H1 (cell line): ENCODE measurements around the gene CLN3. TPM values are rescaled to one million over a fixed set of nuclear protein-coding genes. Genes with fewer than 3 reads are reported as not detected.

ENCODE experiments used
- CTCF ChIA-PET: fragments of 300-600 bp; sonication (Branson Sonifier 250); formaldehyde crosslinking; loops from one replicate; lab custom pipeline; 2021; ENCODE audit not compliant: partially characterized antibody; lab: Charles Lee
- POLR2A ChIA-PET: fragments of 300-600 bp; sonication (Branson Sonifier 250); formaldehyde crosslinking; loops from one replicate; lab custom pipeline; 2021; ENCODE audit warnings: inconsistent platforms; ENCODE audit not compliant: partially characterized antibody; lab: Charles Lee
- DNase-seq, 2 experiments: peaks; one replicate each; pipeline versions ENCODE4 v3.0.0 to v3.0.0-alpha.2; 2010 to 2022; ENCODE audit warnings: low spot score in 2 of 2, low read depth in 1 of 2, mixed read lengths in 1 of 2
- FAIRE-seq: peaks from 2 replicates; lab custom pipeline; 2011; peaks lifted over from hg19 to GRCh38; lab: Jason Lieb, UNC
- H2AFZ ChIP-seq: 2 replicates; pipeline ENCODE4 v1.8.1; 2012; ENCODE audit warnings: low read length, inconsistent platforms
- H2AK5ac ChIP-seq: 2 replicates; pipeline ENCODE4 v1.6.1; 2013; ENCODE audit warnings: low read depth, low read length
- H2BK120ac ChIP-seq: replicated peaks from 2 replicates; pipeline ENCODE3; 2013; ENCODE audit warnings: low read depth, low read length, inconsistent platforms
- H2BK12ac ChIP-seq: 2 replicates; pipeline ENCODE4 v1.6.1; 2013; ENCODE audit warnings: low read depth, low read length
- H2BK15ac ChIP-seq: 2 replicates; pipeline ENCODE4 v1.6.1; 2013; ENCODE audit warnings: low read length
- H2BK20ac ChIP-seq: 2 replicates; pipeline ENCODE4 v1.6.1; 2013; ENCODE audit warnings: low read length
- H2BK5ac ChIP-seq: 2 replicates; pipeline ENCODE4 v1.6.1; 2013; ENCODE audit warnings: low read depth, low read length
- H3K14ac ChIP-seq: 2 replicates; pipeline ENCODE4 v1.6.1; 2013; ENCODE audit warnings: inconsistent platforms; ENCODE audit not compliant: insufficient read length
- H3K18ac ChIP-seq: 2 replicates; pipeline ENCODE4 v1.6.1; 2013; ENCODE audit warnings: low read length; ENCODE audit errors: extremely low read depth
- H3K23ac ChIP-seq: 2 replicates; pipeline ENCODE4 v1.6.1; 2013; ENCODE audit warnings: inconsistent platforms; ENCODE audit not compliant: insufficient read length
- H3K23me2 ChIP-seq: 2 replicates; pipeline ENCODE4 v1.6.1; 2013; ENCODE audit warnings: low read depth, low read length
- H3K27ac ChIP-seq: 2 replicates; pipeline ENCODE4 v1.6.1; 2011; ENCODE audit warnings: low read depth, low read length, inconsistent platforms
- H3K27me3 ChIP-seq, 4 experiments: replicated peaks in 1 of 4; 1 replicate in 1 of 4; 2 replicates in 3 of 4; pipeline versions ENCODE4 v1.6.1 to v1.8.1; 2011 to 2013; ENCODE audit warnings: low read length in 3 of 4, mild to moderate bottlenecking in 3 of 4, inconsistent platforms in 2 of 4, mixed read lengths in 2 of 4, moderate library complexity in 1 of 4; ENCODE audit not compliant: control insufficient read depth in 3 of 4, insufficient read depth in 3 of 4; ENCODE audit errors: extremely low read depth in 1 of 4
- H3K36me3 ChIP-seq, 4 experiments: 2 replicates each; pipeline versions ENCODE4 v1.6.1 to v1.8.1; 2011 to 2013; ENCODE audit warnings: mild to moderate bottlenecking in 4 of 4, low read length in 3 of 4, moderate library complexity in 2 of 4, control low read depth in 1 of 4, inconsistent platforms in 1 of 4; ENCODE audit not compliant: insufficient read depth in 4 of 4, control insufficient read depth in 2 of 4
- H3K4ac ChIP-seq: replicated peaks from 2 replicates; pipeline ENCODE3; 2013; ENCODE audit warnings: low read length, low read depth, mixed read lengths, inconsistent platforms; ENCODE audit not compliant: insufficient read length
- H3K4me1 ChIP-seq, 4 experiments: replicated peaks in 1 of 4; 1 replicate in 1 of 4; 2 replicates in 3 of 4; pipeline versions ENCODE4 v1.6.1 to v1.8.1; 2011 to 2013; ENCODE audit warnings: low read length in 3 of 4, inconsistent platforms in 2 of 4, mixed read lengths in 1 of 4; ENCODE audit not compliant: insufficient read depth in 4 of 4, control insufficient read depth in 3 of 4
- H3K4me2 ChIP-seq, 2 experiments: 2 replicates each; pipeline versions ENCODE4 v1.6.1 to v1.8.1; 2011 to 2013; ENCODE audit warnings: low read depth in 2 of 2, low read length in 2 of 2, control low read depth in 1 of 2, inconsistent platforms in 1 of 2, mild to moderate bottlenecking in 1 of 2; ENCODE audit not compliant: insufficient read depth in 1 of 2
- H3K4me3 ChIP-seq, 4 experiments: fragments of 200-600, 300-600 bp in 1 of 4; sonication (generic), shearing (Covaris generic), sonication (Bioruptor Twin) in 1 of 4; 2 replicates each; pipeline versions ENCODE4 v1.5.1 to v1.8.1; 2011 to 2016; ENCODE audit warnings: low read length in 4 of 4, low read depth in 3 of 4, control low read depth in 2 of 4, inconsistent platforms in 2 of 4, mild to moderate bottlenecking in 2 of 4, mixed read lengths in 1 of 4, moderate library complexity in 1 of 4; ENCODE audit not compliant: insufficient read depth in 2 of 4; ENCODE audit errors: extremely low read depth in 1 of 4
- H3K56ac ChIP-seq: replicated peaks from 2 replicates; pipeline ENCODE3; 2013; ENCODE audit warnings: low read depth, mild to moderate bottlenecking, mixed read lengths, low read length, inconsistent platforms; ENCODE audit not compliant: insufficient read length
- H3K79me1 ChIP-seq: 2 replicates; pipeline ENCODE4 v1.6.1; 2013; ENCODE audit warnings: low read depth, low read length, control low read depth
- H3K79me2 ChIP-seq, 2 experiments: 2 replicates each; pipeline versions ENCODE4 v1.6.1 to v1.8.1; 2012 to 2013; ENCODE audit warnings: low read length in 2 of 2, mild to moderate bottlenecking in 2 of 2, inconsistent platforms in 1 of 2; ENCODE audit not compliant: insufficient read depth in 2 of 2, control insufficient read depth in 1 of 2
- H3K9ac ChIP-seq, 4 experiments: replicated peaks in 1 of 4; 1 replicate in 1 of 4; 2 replicates in 3 of 4; pipeline versions ENCODE4 v1.6.1 to v1.8.1; 2011 to 2013; ENCODE audit warnings: low read depth in 3 of 4, low read length in 3 of 4, control low read depth in 2 of 4, mild to moderate bottlenecking in 2 of 4, moderate library complexity in 2 of 4, inconsistent platforms in 1 of 4; ENCODE audit errors: extremely low read depth in 1 of 4
- H3K9me3 ChIP-seq, 2 experiments: 2 replicates each; pipeline versions ENCODE4 v1.6.1 to v1.8.1; 2012 to 2013; ENCODE audit warnings: mild to moderate bottlenecking in 2 of 2, moderate library complexity in 2 of 2, control low read depth in 1 of 2, inconsistent platforms in 1 of 2, low read depth in 1 of 2, low read length in 1 of 2, mixed read lengths in 1 of 2; ENCODE audit not compliant: insufficient read depth in 2 of 2
- H4K20me1 ChIP-seq, 2 experiments: replicated peaks in 1 of 2; 2 replicates each; pipeline versions ENCODE3 to v1.8.1; 2011 to 2013; ENCODE audit warnings: inconsistent platforms in 2 of 2, low read length in 2 of 2, mild to moderate bottlenecking in 1 of 2; ENCODE audit not compliant: insufficient read depth in 2 of 2, control insufficient read depth in 1 of 2
- H4K5ac ChIP-seq: 2 replicates; pipeline ENCODE4 v1.6.1; 2013; ENCODE audit warnings: low read length, low read depth, mixed read lengths, inconsistent platforms; ENCODE audit not compliant: insufficient read length
- H4K8ac ChIP-seq: 2 replicates; pipeline ENCODE4 v1.8.0; 2013; ENCODE audit warnings: mild to moderate bottlenecking, moderate library complexity, low read length, inconsistent platforms; ENCODE audit not compliant: insufficient read depth; ENCODE audit errors: extremely low read depth
- H4K91ac ChIP-seq: replicated peaks from 2 replicates; pipeline ENCODE3; 2013; ENCODE audit warnings: low read length, mixed read lengths, inconsistent platforms; ENCODE audit not compliant: insufficient read length
- CBX5 ChIP-seq: fragments of 300-800, 300-1000 bp; sonication (generic); IDR thresholded peaks from 2 replicates; pipeline ENCODE4 v1.7.1; 2016; ENCODE audit warnings: antibody characterized with exemption, low read length, low read depth
- SIX5 ChIP-seq: IDR thresholded peaks from 2 replicates; pipeline ENCODE4 v1.6.1; 2011; ENCODE audit warnings: mild to moderate bottlenecking, low read depth, low read length
- TAF1 ChIP-seq: IDR thresholded peaks from 2 replicates; pipeline ENCODE4 v1.6.1; 2011; ENCODE audit warnings: mild to moderate bottlenecking, low read depth, low read length
- ZNF274 ChIP-seq: IDR thresholded peaks from 2 replicates; pipeline ENCODE4 v1.7.0; 2012; ENCODE audit warnings: low read length, borderline replicate concordance; ENCODE audit errors: extremely low read depth
- WGBS, 2 experiments: shearing (Covaris generic) in 1 of 2; methylation state at CpG; one replicate each; pipeline versions ENCODE4 v1.1.6 to v1.1.7; 2013 to 2015; ENCODE audit warnings: low lambda C conversion rate in 2 of 2, mixed read lengths in 2 of 2, inconsistent platforms in 1 of 2, low coverage in 1 of 2, missing lambda C conversion rate in 1 of 2; ENCODE audit not compliant: insufficient replicate concordance in 2 of 2, insufficient coverage in 1 of 2, insufficient read length in 1 of 2; ENCODE audit errors: extremely low coverage in 1 of 2, missing lambda C conversion rate in 1 of 2; 5-methylcytosine and 5-hydroxymethylcytosine counted together
- polyA plus RNA-seq, 7 experiments: library from polyadenylated mRNA; depleted of rRNA in 3 of 7; stranded (reverse) in 5 of 7; unstranded in 2 of 7; fragments of >200 nt in 5 of 7; fragments of 200-250 nt in 2 of 7; gene quantifications; 1 replicate in 5 of 7; 2 replicates in 1 of 7; 4 replicates in 1 of 7; pipeline versions ENCODE4 v1.2.1 to v1.2.3, GENCODE V29; 2011 to 2013; ENCODE audit warnings: missing spikeins in 2 of 7, mixed read lengths in 2 of 7
- total RNA-seq: library from RNA; stranded (reverse); fragmentation: NEBNext Ultra II Directional; extraction: Animal tissue kit (Norgen Biotek cat#: 25700); gene quantifications from 2 replicates; pipeline ENCODE4 v1.2.1, GENCODE V29; 2021

CLN3 gene
- total and polyA plus RNA-seq, 2 of the 8 experiments (the other 6 are each of a cell fraction or from before 2014, with no cell fraction given), result 22.9 to 44.3 TPM

DNA sequence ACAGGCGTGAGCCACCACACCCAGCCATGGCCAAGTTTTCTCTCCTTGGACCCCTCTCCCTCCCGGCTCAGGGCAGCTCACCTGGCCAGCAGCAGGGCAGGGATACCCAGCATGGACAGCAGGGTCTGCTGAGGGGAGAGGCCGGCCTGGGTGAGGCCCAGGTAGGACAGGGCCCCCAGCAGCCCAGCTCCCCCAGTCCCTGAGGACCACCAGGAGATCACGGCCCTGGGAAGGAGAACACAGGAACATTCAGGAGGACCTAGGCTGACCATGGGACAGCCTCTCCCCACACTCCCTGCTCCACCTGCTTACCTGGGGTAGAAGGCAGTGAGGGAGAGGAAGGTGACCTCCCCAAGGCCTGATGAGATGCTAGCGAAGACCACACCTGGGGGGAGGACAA is 5.6 kb downstream of the CLN3 start:
- ChIA-PET POLR2A (no interaction called here), CTCF (no interaction called here)
- Histone ChIP-seq H3K4me3 (no peak overlapping the region), H3K9ac (no peak overlapping the region), H3K79me2 (no peaks in the 10 kb centered on the region), H3K9me3 (no peaks in the 10 kb centered on the region), H2BK15ac (no peak overlapping the region), H3K27ac (no peak overlapping the region), H2AK5ac (no peak overlapping the region), H2AFZ (no peak overlapping the region), H4K20me1 (no peaks in the 10 kb centered on the region), H3K36me3 (peaks cover 0 to 2% (median 0%) of the 10 kb centered on the region in 4 experiments; a peak in 2 of 8 replicates), H3K79me1 (no peaks in the 10 kb centered on the region), H2BK120ac (no peak overlapping the region), H3K4ac (no peak overlapping the region), H3K4me2 (no peak overlapping the region), H2BK12ac (no peak overlapping the region), H3K14ac (no peak overlapping the region), H3K4me1 (no peaks in the 10 kb centered on the region), H3K23ac (no peak overlapping the region), H3K18ac (no peak overlapping the region), H3K27me3 (no peaks in the 10 kb centered on the region), H2BK20ac (no peak overlapping the region), H3K23me2 (no peaks in the 10 kb centered on the region), H2BK5ac (no peak overlapping the region), H3K56ac (no peak overlapping the region), H4K91ac (no peak overlapping the region), H4K5ac (no peak overlapping the region), H4K8ac (no peak overlapping the region; the same call in 1 of the 2 replicates)
- DNase-seq (no peak), FAIRE-seq (no peak)
- WGBS, 2 experiments, result 86% methylated on average over 5 of the region's 5 CpGs; no CpG with 5 or more reads in 1 of the 2 experiments
- TF ChIP-seq ZNF274 (no peak), TAF1 (no peak), CBX5 (no peak), SIX5 (no peak)
